Anterior cingulate cortex (tissue), 58 donors: ENCODE measurements around the gene EIF1B.

Source experiments
- DNase-seq, 58 donors: peaks; one replicate each; lab custom pipeline; 2025; lab: John Stamatoyannopoulos, UW

The EIF1B gene

GRCh38 chr3:40337136-40338108 lies 27.9 kb downstream of the EIF1B start:
- no peak for DNase-seq

GRCh38 chr3:40339871-40340270 lies 30.4 kb downstream of the EIF1B start:
- DNase-seq: no peak

GRCh38 chr3:40340541-40341170 lies 31.1 kb downstream of the EIF1B start:
- no peak for DNase-seq

GRCh38 chr3:40341671-40342070 lies 32.2 kb downstream of the EIF1B start:
- no peak for DNase-seq

GRCh38 chr3:40350529-40350928 lies 41.0 kb downstream of the EIF1B start:
- no peak for DNase-seq

GRCh38 chr3:40355410-40355809 lies 45.9 kb downstream of the EIF1B start:
- no peak for DNase-seq

GRCh38 chr3:40358454-40358853 lies 48.9 kb downstream of the EIF1B start:
- no peak for DNase-seq
